Stimulated activated CD4-positive, alpha-beta T cell treated with anti-CD3 and anti-CD28 coated beads, Interleukin-4, amount 100 ng/mL, for 4 hours (primary cell): ENCODE results near the gene IGSF23.
"Not testable (repeated sequence)": the region's sequence is repeated elsewhere in the genome, so short reads cannot be mapped to it uniquely, and the experiment has no call there.

Experiments
- DNase-seq, 2 experiments: peaks; one replicate each; pipeline ENCODE4 v3.0.0-alpha.2; 2020

IGSF23 gene

GRCh38 chr19:44587963-44588770 is 25.2 kb upstream of the IGSF23 start:
- DNase-seq: no peak

GRCh38 chr19:44588771-44589112 is 24.6 kb upstream of the IGSF23 start:
- no peak for DNase-seq

- DNase-seq: no peak
Measured at GRCh38 chr19:44590245-44591059, 22.9 kb upstream of the IGSF23 start.

- not testable (repeated sequence) for DNase-seq
Measured at GRCh38 chr19:44591340-44591993, 21.9 kb upstream of the IGSF23 start.

GRCh38 chr19:44592451-44592890 is 20.9 kb upstream of the IGSF23 start:
- no peak for DNase-seq

- no peak for DNase-seq
Measured at GRCh38 chr19:44593294-44593693, 20.1 kb upstream of the IGSF23 start.

GRCh38 chr19:44593866-44594266 is 19.5 kb upstream of the IGSF23 start:
- not testable (repeated sequence) for DNase-seq

GRCh38 chr19:44596428-44597130 is 16.8 kb upstream of the IGSF23 start:
- no peak for DNase-seq

GRCh38 chr19:44597131-44597491 is 16.3 kb upstream of the IGSF23 start:
- DNase-seq: no peak

GRCh38 chr19:44598355-44598754 is 15.0 kb upstream of the IGSF23 start:
- no peak for DNase-seq

- no peak for DNase-seq
Measured at GRCh38 chr19:44598880-44599279, 14.5 kb upstream of the IGSF23 start.

- no peak for DNase-seq
Measured at GRCh38 chr19:44600466-44600865, 12.9 kb upstream of the IGSF23 start.

GRCh38 chr19:44602081-44602480 is 11.3 kb upstream of the IGSF23 start:
- no peak for DNase-seq

- DNase-seq: no peak
Measured at GRCh38 chr19:44603201-44603945, 10.0 kb upstream of the IGSF23 start.

GRCh38 chr19:44604241-44604640 is 9.1 kb upstream of the IGSF23 start:
- DNase-seq: no peak

GRCh38 chr19:44605547-44605946 is 7.8 kb upstream of the IGSF23 start:
- DNase-seq: no peak

GRCh38 chr19:44607049-44607448 is 6.3 kb upstream of the IGSF23 start:
- no peak for DNase-seq

GRCh38 chr19:44607917-44608316 is 5.4 kb upstream of the IGSF23 start:
- DNase-seq: no peak

- DNase-seq: no peak
Measured at GRCh38 chr19:44608391-44608821, 5.0 kb upstream of the IGSF23 start.

GRCh38 chr19:44609219-44609618 is 4.1 kb upstream of the IGSF23 start:
- DNase-seq: no peak

GRCh38 chr19:44610497-44610896 is 2.9 kb upstream of the IGSF23 start:
- not testable (repeated sequence) for DNase-seq

- DNase-seq: no peak
Measured at GRCh38 chr19:44611812-44612295, 1.5 kb upstream of the IGSF23 start.
